Germinal center (tissue), 1 donor: ENCODE measurements around the gene PRKCB.

Experiments used
- DNase-seq: peaks from one replicate; pipeline ENCODE4 v3.0.0; 2012; ENCODE audit warnings: mixed read lengths, low spot score

Gene PRKCB

GRCh38 chr16:23835390-23836077 lies at the start of gene PRKCB:
PRKCB (plus strand) TSS chr16:23835983.
- DNase-seq, result peak; percentile 96

- no peak for DNase-seq
Measured at GRCh38 chr16:23786964-23787561, 48.7 kb upstream of the PRKCB start.

- no peak for DNase-seq
Measured at GRCh38 chr16:23788685-23789084, 47.1 kb upstream of the PRKCB start.

GRCh38 chr16:23795378-23795777 lies 40.4 kb upstream of the PRKCB start:
- DNase-seq, result no peak

GRCh38 chr16:23796941-23797340 lies 38.8 kb upstream of the PRKCB start:
- DNase-seq, result no peak

- peak; percentile 71 for DNase-seq
Measured at GRCh38 chr16:23801378-23801777, 34.4 kb upstream of the PRKCB start.

GRCh38 chr16:23802776-23803175 lies 33.0 kb upstream of the PRKCB start:
- DNase-seq, result no peak

- DNase-seq, result peak; percentile 78
Measured at GRCh38 chr16:23803591-23804123, 32.1 kb upstream of the PRKCB start.

GRCh38 chr16:23807028-23807427 lies 28.8 kb upstream of the PRKCB start:
- peak; percentile 49 for DNase-seq

GRCh38 chr16:23821467-23821866 lies 14.3 kb upstream of the PRKCB start:
- no peak for DNase-seq

- no peak for DNase-seq
Measured at GRCh38 chr16:23821875-23822688, 13.7 kb upstream of the PRKCB start.

- DNase-seq, result no peak
Measured at GRCh38 chr16:23823475-23824384, 12.1 kb upstream of the PRKCB start.

GRCh38 chr16:23824909-23825308 lies 10.9 kb upstream of the PRKCB start:
- no peak for DNase-seq

- peak; percentile 44 for DNase-seq
Measured at GRCh38 chr16:23826528-23827045, 9.2 kb upstream of the PRKCB start.

GRCh38 chr16:23827057-23827456 lies 8.7 kb upstream of the PRKCB start:
- DNase-seq, result no peak

- DNase-seq, result no peak
Measured at GRCh38 chr16:23829454-23829853, 6.3 kb upstream of the PRKCB start.

GRCh38 chr16:23830276-23830675 lies 5.5 kb upstream of the PRKCB start:
- no peak for DNase-seq

GRCh38 chr16:23832882-23833281 lies 2.9 kb upstream of the PRKCB start:
- DNase-seq, result no peak

GRCh38 chr16:23833504-23833903 lies 2.3 kb upstream of the PRKCB start:
- no peak for DNase-seq

- no peak for DNase-seq
Measured at GRCh38 chr16:23833960-23834685, 1.7 kb upstream of the PRKCB start.

- DNase-seq, result no peak
Measured at GRCh38 chr16:23836078-23836403, 258 bp downstream of the PRKCB start.
